Peyer's patch (tissue), 4 donors: ENCODE data around the gene MANEAL. TPM values are rescaled to one million over a fixed set of nuclear protein-coding genes. Genes with fewer than 3 reads are reported as not detected.

Experiments
- DNase-seq, 3 donors: peaks; one replicate each; pipeline ENCODE4 v3.0.0-alpha.2; 2017 to 2019
- H3K27ac ChIP-seq, 4 donors: fragments of 200-600 bp; sonication (generic); one replicate each; pipeline ENCODE4 v1.5.1; 2016 to 2019
- H3K27me3 ChIP-seq, 2 donors: fragments of 200-600 bp; sonication (generic); one replicate each; pipeline ENCODE4 v1.5.1; 2019
- H3K36me3 ChIP-seq, 3 donors: fragments of 200-600 bp; sonication (generic); one replicate each; pipeline ENCODE4 v1.5.1; 2016 to 2019
- H3K4me1 ChIP-seq, 4 donors: fragments of 200-600 bp; sonication (generic); one replicate each; pipeline ENCODE4 v1.5.1; 2016 to 2019
- H3K4me3 ChIP-seq, 4 donors: fragments of 200-600 bp; sonication (generic); 1 replicate in 3 of 4; 2 replicates in 1 of 4; pipeline ENCODE4 v1.5.1; 2016 to 2019; ENCODE audit warnings: mild to moderate bottlenecking in 1 of 4
- H3K9me3 ChIP-seq, 4 donors: fragments of 200-600 bp; sonication (generic); one replicate each; pipeline ENCODE4 v1.5.1; 2016 to 2019; ENCODE audit warnings: mild to moderate bottlenecking in 1 of 4
- POLR2A ChIP-seq, 2 donors: fragments of 450-650 bp; IDR thresholded peaks; one replicate each; pipeline ENCODE4 v1.5.1; 2017; ENCODE audit warnings: antibody characterized with exemption in 2 of 2, mild to moderate bottlenecking in 2 of 2, moderate library complexity in 2 of 2
- total RNA-seq, 4 donors: library from RNA; depleted of rRNA; stranded (reverse); fragments of >200 nt; gene quantifications; one replicate each; pipeline ENCODE4 v1.1.0, GENCODE V29; 2016
- TF ChIP-seq, protein P1 (sequence below), 6 experiments: fragments of 450-650 bp in 4 of 6; fragments of 200-600 bp in 2 of 6; sonication (generic) in 1 of 6; IDR thresholded peaks; one replicate each; pipeline ENCODE4 v1.5.1; 2017 to 2019; ENCODE audit warnings: antibody characterized with exemption in 6 of 6, mild to moderate bottlenecking in 3 of 6, moderate library complexity in 1 of 6

Gene MANEAL
- total RNA-seq, 4 donors from 2014 or later = 3.3 to 3.8 (median 3.6) TPM

GRCh38 chr1:37792943-37793686, 532 bp upstream of the MANEAL start:
- Histone ChIP-seq H3K4me1 (peaks cover 0 to 17% (median 8%) of the 10 kb centered on the region in 4 donors), H3K27ac (peak overlapping the region in 1 of 4 donors; percentile 52), H3K4me3 (peak overlapping the region; percentile 49 to 79 (median 76)), H3K9me3 (no peaks in the 10 kb centered on the region), H3K27me3 (no peaks in the 10 kb centered on the region), H3K36me3 (no peaks in the 10 kb centered on the region)
- TF ChIP-seq, protein P1, sequence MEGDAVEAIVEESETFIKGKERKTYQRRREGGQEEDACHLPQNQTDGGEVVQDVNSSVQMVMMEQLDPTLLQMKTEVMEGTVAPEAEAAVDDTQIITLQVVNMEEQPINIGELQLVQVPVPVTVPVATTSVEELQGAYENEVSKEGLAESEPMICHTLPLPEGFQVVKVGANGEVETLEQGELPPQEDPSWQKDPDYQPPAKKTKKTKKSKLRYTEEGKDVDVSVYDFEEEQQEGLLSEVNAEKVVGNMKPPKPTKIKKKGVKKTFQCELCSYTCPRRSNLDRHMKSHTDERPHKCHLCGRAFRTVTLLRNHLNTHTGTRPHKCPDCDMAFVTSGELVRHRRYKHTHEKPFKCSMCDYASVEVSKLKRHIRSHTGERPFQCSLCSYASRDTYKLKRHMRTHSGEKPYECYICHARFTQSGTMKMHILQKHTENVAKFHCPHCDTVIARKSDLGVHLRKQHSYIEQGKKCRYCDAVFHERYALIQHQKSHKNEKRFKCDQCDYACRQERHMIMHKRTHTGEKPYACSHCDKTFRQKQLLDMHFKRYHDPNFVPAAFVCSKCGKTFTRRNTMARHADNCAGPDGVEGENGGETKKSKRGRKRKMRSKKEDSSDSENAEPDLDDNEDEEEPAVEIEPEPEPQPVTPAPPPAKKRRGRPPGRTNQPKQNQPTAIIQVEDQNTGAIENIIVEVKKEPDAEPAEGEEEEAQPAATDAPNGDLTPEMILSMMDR (IDR thresholded peaks at IDR 0.05) = no peak
- no peak for DNase-seq

GRCh38 chr1:37794372-37795339, 1.0 kb downstream of the MANEAL start:
- Histone ChIP-seq H3K27ac (peak overlapping the region in 1 of 4 donors; percentile 52), H3K4me3 (peak overlapping the region; percentile 49 to 79 (median 76)), H3K9me3 (no peaks in the 10 kb centered on the region), H3K27me3 (no peaks in the 10 kb centered on the region), H3K4me1 (peaks cover 0 to 17% (median 8%) of the 10 kb centered on the region in 4 donors), H3K36me3 (peaks cover 0 to under 1% (median 0%) of the 10 kb centered on the region in 3 donors)
- TF ChIP-seq, protein P1 (IDR thresholded peaks at IDR 0.05) = peak in 1 of 6 experiments; percentile 6
- no peak for TF ChIP-seq POLR2A (IDR thresholded peaks at IDR 0.05)
- DNase-seq = no peak

DNA sequence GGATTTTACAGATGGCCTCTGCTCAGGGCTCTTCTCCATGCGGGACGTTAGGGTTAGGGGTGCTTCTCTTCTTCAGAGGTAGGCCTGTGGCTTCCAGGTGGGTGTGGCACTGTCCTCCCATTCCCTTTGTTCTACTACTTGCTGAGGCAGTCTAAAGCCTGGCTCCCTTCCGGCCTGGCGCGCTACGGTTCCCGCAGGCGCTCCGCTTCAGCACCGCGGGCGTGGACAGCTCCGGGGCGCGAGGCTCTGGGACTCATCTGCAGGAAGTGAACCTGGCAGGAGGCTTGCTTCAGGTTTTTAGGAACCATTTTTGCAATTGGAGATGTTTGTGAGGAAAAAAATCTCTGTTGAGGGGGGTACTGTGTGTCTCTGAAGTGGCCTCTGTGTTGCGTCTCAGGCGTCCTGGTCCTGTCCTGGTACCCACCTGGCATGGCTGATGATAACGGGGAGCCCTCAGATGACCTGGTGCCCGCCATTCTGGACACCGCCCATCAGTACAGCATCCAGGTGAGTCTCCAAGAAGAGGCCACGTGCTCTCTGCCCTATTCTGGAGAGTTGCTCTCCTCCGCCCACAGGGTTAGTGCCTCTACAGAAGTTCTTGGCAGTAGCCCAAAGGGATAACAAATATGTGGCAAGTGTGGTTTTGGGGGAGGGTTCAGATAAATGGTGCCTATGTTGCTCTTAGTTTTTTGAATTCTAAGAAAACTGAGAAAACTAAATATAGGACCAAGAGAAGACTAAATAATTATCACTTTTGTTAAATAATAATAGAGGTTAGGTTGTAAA, 1.9 kb downstream of the MANEAL start:
- H3K27me3 ChIP-seq = no peaks in the 10 kb centered on the region
- H3K4me1 ChIP-seq = peaks cover 0 to 17% (median 8%) of the 10 kb centered on the region in 4 donors
- peak in 2 of 3 donors; percentile 73 to 75 for DNase-seq
- H3K4me3 ChIP-seq = no peak overlapping the region
- TF ChIP-seq, protein P1 (IDR thresholded peaks at IDR 0.05) = no peak
- no peak for TF ChIP-seq POLR2A (IDR thresholded peaks at IDR 0.05)
- peaks cover 0 to 6% (median 0%) of the 10 kb centered on the region in 3 donors for H3K36me3 ChIP-seq
- no peaks in the 10 kb centered on the region for H3K9me3 ChIP-seq
- no peak overlapping the region for H3K27ac ChIP-seq

DNA sequence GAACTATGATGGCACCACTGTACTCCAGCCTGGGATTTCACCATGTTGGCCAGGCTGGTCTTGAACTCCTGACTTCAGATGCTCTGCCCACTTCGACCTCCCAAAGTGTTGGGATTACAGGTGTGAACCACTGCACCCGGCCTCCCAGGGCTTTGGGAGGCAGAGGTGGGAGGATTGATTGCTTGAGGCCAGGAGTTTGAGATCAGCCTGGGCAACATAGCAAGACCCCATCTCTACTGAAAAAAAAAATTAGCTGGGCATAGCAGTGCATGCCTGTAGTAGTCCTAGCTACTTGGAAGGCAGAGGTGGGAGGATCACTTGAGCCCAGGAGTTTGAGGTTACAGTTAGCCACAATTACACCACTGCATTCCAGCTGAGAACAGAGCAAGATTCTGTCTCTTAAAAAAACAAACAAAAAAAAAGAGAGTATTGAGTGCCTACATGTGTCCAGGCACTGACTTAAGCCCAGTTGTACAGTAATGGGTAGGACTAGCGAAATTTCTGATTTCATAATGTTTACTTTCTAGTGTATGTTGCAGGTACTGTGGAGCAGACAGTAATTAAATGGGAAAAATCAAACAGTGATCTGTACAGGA, 4.2 kb downstream of the MANEAL start:
- peaks cover 0 to 21% (median 0%) of the 10 kb centered on the region in 3 donors for H3K36me3 ChIP-seq
- no peak for DNase-seq
- H3K27ac ChIP-seq = no peak overlapping the region
- H3K27me3 ChIP-seq = no peaks in the 10 kb centered on the region
- H3K4me3 ChIP-seq = no peak overlapping the region
- no peak for TF ChIP-seq POLR2A (IDR thresholded peaks at IDR 0.05)
- TF ChIP-seq, protein P1 (IDR thresholded peaks at IDR 0.05) = no peak
- peaks cover 0 to 17% (median 8%) of the 10 kb centered on the region in 4 donors for H3K4me1 ChIP-seq
- no peaks in the 10 kb centered on the region for H3K9me3 ChIP-seq
